ACC112 (cell line): ENCODE measurements around the gene MPPED2.
"Not testable (repeated sequence)": the region's sequence is repeated elsewhere in the genome, so short reads cannot be mapped to it uniquely, and the experiment has no call there.

Experiments
- H2AFZ ChIP-seq: fragments of 200-600 bp; sonication (generic); one replicate; pipeline ENCODE4 v1.6.0; 2017; ENCODE audit warnings: antibody characterized with exemption, low read length; ENCODE audit not compliant: unreplicated experiment
- H3K27ac ChIP-seq: fragments of 200-600 bp; sonication (generic); 2 replicates; pipeline ENCODE4 v1.5.1; 2014; ENCODE audit warnings: low read depth, mild to moderate bottlenecking, antibody characterized with exemption, low read length, moderate library complexity
- H3K27me3 ChIP-seq: fragments of 200-600 bp; sonication (generic); 2 replicates; pipeline ENCODE4 v1.6.1; 2014; ENCODE audit warnings: mild to moderate bottlenecking, antibody characterized with exemption, low read length, moderate library complexity, mixed read lengths; ENCODE audit not compliant: insufficient read depth
- H3K36me3 ChIP-seq: fragments of 200-600 bp; sonication (generic); 2 replicates; pipeline ENCODE4 v1.6.1; 2016; ENCODE audit warnings: mild to moderate bottlenecking, antibody characterized with exemption, low read length, moderate library complexity, mixed read lengths; ENCODE audit not compliant: insufficient read depth
- H3K4me1 ChIP-seq: fragments of 200-600 bp; sonication (generic); one replicate; pipeline ENCODE4 v1.6.1; 2016; ENCODE audit warnings: low read length, mixed read lengths; ENCODE audit not compliant: insufficient read depth, unreplicated experiment, control insufficient read depth
- H3K4me3 ChIP-seq: fragments of 200-600 bp; sonication (generic); 2 replicates; pipeline ENCODE4 v1.5.1; 2014; ENCODE audit warnings: mild to moderate bottlenecking, low read depth, low read length
- H3K79me2 ChIP-seq: fragments of 200-600 bp; sonication (generic); one replicate; pipeline ENCODE4 v1.6.0; 2016; ENCODE audit warnings: low read length; ENCODE audit not compliant: control insufficient read depth, unreplicated experiment, insufficient read depth

Gene MPPED2

DNA sequence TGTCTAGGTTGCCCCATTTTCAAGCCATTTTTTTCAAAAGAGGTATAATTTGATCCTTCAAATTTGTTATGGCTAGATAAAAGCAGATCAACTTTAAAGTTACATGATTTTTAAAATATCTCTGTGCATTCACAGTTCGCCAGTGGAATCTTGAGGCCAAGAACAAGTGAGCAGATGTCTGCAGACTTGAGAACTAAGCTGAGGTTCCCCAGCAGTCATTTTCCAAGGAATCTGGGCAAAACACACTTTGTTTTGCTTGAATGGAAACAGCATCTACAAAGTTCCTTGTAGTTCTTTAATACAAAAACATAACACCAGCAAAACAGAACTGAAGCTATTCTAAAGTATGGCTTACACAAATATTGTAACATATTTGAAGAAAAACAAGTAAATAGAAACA, 7.7 kb downstream of the MPPED2 start:
- Histone ChIP-seq H3K27me3 (peaks cover 18% of the 10 kb centered on the region), H2AFZ (no peak overlapping the region), H3K27ac (no peak overlapping the region), H3K79me2 (no peaks in the 10 kb centered on the region), H3K4me3 (no peak overlapping the region), H3K4me1 (no peaks in the 10 kb centered on the region), H3K36me3 (no peaks in the 10 kb centered on the region)

DNA sequence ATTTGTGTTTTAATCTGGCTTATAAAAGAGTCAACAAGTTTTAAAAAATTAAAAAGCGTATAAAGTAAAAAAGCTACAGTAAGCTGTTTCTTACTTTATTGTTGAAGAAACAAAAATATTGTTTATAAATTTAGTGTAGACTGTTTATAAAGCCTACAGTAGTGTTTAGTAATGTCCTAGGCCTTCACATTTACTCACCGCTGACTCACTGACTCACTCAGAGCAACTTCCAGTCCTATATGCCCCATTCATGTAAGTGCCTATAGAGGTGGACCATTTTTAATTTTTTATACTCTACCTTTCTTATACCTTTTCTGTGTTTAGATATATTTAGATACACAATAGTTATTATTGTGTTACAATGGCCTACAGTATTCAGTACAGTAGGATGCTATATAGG, 12.2 kb downstream of the MPPED2 start:
- H3K36me3 ChIP-seq: no peaks in the 10 kb centered on the region
- no peaks in the 10 kb centered on the region for H3K27me3 ChIP-seq
- no peak overlapping the region for H3K4me3 ChIP-seq

GRCh38 chr11:30568931-30569330, 17.2 kb downstream of the MPPED2 start:
- Histone ChIP-seq H3K4me1 (no peaks in the 10 kb centered on the region), H2AFZ (no peak overlapping the region), H3K27me3 (no peaks in the 10 kb centered on the region), H3K36me3 (no peaks in the 10 kb centered on the region), H3K4me3 (no peak overlapping the region), H3K79me2 (no peaks in the 10 kb centered on the region), H3K27ac (no peak overlapping the region)

More for the DNA sequence above, 12.2 kb downstream of the MPPED2 start:
- Histone ChIP-seq H2AFZ (no peak overlapping the region), H3K79me2 (no peaks in the 10 kb centered on the region), H3K4me1 (no peaks in the 10 kb centered on the region), H3K27ac (no peak overlapping the region)

DNA sequence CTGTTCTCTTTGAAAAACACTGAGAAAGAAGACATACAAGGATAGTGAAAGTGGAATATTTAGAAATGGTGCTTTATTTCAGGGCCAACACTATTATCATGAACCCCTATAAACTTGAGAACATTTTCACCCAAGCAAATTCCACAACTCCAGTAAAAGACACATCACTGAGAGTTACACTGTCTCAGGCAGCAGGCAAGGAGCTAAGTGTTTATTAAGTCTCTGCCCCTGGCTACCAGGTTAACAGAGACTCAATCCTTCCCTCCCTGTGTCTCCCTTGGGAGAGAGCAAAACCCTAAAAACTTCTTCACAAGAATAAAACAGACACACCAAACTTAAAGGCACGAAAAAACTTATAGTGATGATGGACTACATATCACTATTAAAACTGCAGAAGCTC, 18.5 kb downstream of the MPPED2 start:
- Histone ChIP-seq H3K36me3 (no peaks in the 10 kb centered on the region), H3K27ac (no peak overlapping the region), H3K4me3 (no peak overlapping the region), H2AFZ (no peak overlapping the region), H3K79me2 (no peaks in the 10 kb centered on the region), H3K4me1 (no peaks in the 10 kb centered on the region), H3K27me3 (no peaks in the 10 kb centered on the region)

DNA sequence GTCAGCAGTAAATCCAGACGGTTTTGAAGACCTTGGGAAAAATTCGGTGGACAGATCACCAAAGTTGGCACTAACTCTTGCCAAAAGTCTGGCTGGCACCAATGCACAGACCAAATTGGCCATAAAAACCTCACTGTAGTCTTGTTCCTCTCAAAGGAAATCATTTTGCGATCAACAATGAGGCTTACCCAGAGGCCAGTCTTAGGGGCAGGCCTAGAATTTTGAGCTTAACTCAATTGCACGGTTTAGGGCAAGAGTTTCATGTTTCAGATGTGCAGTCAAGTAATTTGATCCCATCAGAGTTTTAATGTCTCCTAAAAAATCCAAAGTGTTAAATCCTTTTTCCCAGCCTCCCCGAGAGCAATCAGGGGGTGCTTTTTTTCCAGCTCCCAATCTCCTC, 19.0 kb downstream of the MPPED2 start:
- no peaks in the 10 kb centered on the region for H3K36me3 ChIP-seq
- no peaks in the 10 kb centered on the region for H3K4me1 ChIP-seq
- no peak overlapping the region for H3K4me3 ChIP-seq
- H3K27me3 ChIP-seq: no peaks in the 10 kb centered on the region
- H2AFZ ChIP-seq: no peak overlapping the region
- H3K79me2 ChIP-seq: no peaks in the 10 kb centered on the region
- H3K27ac ChIP-seq: no peak overlapping the region

DNA sequence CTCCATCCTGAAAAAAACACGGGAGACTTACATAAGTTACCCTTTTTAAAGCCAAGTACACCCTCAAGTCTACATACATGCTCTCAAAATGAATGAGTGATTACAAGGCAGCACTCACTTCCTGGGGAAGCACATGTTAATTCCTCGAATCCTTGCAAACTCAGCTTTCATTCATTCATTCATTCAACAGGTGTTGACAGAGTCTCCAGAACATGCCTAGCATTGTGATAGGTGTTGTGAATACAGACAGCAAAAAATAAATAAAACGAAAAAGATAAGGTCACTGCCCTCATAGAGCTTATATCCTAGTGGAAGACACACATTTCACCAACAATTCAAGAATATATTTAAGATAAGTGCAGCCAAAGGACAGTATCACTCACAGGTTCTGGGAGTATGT, 19.7 kb downstream of the MPPED2 start:
- Histone ChIP-seq H2AFZ (no peak overlapping the region), H3K27me3 (no peaks in the 10 kb centered on the region), H3K36me3 (no peaks in the 10 kb centered on the region), H3K4me3 (no peak overlapping the region), H3K4me1 (no peaks in the 10 kb centered on the region), H3K79me2 (no peaks in the 10 kb centered on the region), H3K27ac (no peak overlapping the region)

DNA sequence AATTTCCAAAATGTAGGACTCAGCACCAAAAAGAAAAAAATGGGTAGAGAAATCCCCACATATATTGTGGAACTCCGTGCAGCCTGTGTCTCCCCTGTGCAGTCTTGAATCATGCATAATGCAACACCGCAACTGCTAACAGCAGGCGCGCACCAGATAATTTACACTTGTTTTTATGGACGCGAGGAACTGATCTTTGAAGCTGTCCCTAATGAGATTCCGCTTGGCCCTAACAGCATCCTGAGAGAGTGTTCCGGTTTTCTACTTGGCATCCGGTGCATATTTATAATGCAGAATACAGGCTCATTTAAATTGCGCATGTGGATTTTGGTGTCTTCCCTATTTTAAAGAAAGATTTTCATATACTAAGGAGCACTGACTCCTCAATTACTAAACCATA, 21.1 kb downstream of the MPPED2 start:
- no peaks in the 10 kb centered on the region for H3K36me3 ChIP-seq
- no peak overlapping the region for H3K27ac ChIP-seq
- no peak overlapping the region for H2AFZ ChIP-seq
- H3K4me3 ChIP-seq: no peak overlapping the region
- no peaks in the 10 kb centered on the region for H3K79me2 ChIP-seq
- no peaks in the 10 kb centered on the region for H3K27me3 ChIP-seq
- H3K4me1 ChIP-seq: no peaks in the 10 kb centered on the region

DNA sequence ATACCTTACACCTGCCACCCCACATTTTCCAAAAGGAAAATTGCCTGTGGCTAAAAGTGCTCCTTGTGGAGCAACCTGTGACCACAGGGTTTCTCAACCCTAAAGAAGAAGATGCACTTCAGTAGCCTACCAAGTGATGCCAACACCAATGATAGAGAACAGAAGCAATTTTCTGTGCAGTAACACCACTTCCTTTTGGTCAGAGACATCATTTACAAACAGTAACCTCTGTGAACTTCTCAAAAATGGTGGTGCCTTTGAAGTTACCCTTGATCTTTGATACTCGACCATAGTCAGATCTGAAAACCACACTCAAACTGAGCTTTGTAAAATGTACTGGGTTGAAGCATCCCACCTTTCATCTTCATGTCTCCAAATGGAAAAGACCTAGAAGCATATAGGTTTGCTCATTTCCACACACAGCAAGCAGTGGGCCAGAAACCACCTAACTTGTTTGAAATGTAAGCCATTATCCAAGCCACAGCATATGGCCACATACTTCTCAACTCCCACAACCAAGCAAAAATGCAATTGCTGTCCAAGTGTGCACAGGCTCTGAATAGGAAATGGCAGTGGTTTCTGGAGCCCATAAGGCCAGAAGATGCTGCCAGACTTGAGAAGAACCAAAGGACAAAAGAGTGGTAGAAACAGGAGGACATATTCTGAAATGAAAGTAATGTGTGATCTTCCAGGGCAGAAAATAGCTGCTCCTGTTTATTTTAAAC, 24.3 kb downstream of the MPPED2 start:
- H3K27ac ChIP-seq: no peak overlapping the region
- H3K27me3 ChIP-seq: no peaks in the 10 kb centered on the region
- no peak overlapping the region for H2AFZ ChIP-seq
- H3K4me3 ChIP-seq: no peak overlapping the region
- no peaks in the 10 kb centered on the region for H3K4me1 ChIP-seq
- no peaks in the 10 kb centered on the region for H3K79me2 ChIP-seq
- H3K36me3 ChIP-seq: no peaks in the 10 kb centered on the region

- H3K4me3 ChIP-seq: no peak overlapping the region
- no peaks in the 10 kb centered on the region for H3K4me1 ChIP-seq
- H3K79me2 ChIP-seq: no peaks in the 10 kb centered on the region
- no peak overlapping the region for H3K27ac ChIP-seq
- no peaks in the 10 kb centered on the region for H3K27me3 ChIP-seq
- no peak overlapping the region for H2AFZ ChIP-seq
- no peaks in the 10 kb centered on the region for H3K36me3 ChIP-seq
Observed at GRCh38 chr11:30560206-30561106, 25.7 kb downstream of the MPPED2 start.

DNA sequence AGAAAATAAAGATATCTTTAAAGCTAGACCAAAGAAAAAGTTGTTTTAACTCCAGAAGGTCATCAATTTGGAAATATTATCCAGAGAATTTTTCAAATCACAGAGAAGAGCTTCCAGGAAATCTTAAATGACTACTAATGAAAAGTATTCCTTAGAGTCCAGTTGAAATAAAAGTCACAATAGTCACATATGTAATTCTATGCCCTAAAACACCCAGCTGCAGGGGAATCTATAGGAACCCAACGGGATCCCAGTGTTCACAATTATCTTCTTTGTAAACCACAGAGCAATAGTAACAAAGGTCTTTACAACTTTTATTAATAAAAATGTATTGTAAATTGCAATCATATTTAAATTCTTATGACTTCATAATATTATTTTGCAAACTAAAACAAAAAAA, 27.1 kb downstream of the MPPED2 start:
- H3K27me3 ChIP-seq: no peaks in the 10 kb centered on the region
- H3K27ac ChIP-seq: no peak overlapping the region
- no peaks in the 10 kb centered on the region for H3K79me2 ChIP-seq
- no peaks in the 10 kb centered on the region for H3K4me1 ChIP-seq
- H2AFZ ChIP-seq: no peak overlapping the region
- H3K36me3 ChIP-seq: no peaks in the 10 kb centered on the region
- H3K4me3 ChIP-seq: no peak overlapping the region

DNA sequence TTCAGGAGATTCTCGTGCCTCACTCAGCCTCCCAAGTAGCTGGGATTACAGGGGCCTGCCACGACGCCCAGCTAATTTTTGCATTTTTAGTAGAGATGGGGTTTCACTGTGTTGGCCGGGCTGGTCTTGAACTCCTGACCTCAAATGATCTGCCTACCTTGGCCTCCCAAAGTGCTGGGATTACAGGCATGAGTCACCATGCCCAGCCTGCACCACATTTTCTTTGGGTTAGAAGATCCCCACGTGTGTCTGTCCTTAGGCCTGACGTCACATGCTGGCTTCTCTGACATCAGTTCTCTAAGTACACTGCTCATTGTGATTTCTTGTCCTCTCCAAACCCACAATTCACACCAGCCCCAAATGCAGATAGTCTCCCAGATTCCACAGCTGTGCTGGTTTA, 31.6 kb downstream of the MPPED2 start:
- H3K4me1 ChIP-seq, H3K27ac ChIP-seq, H3K79me2 ChIP-seq, H3K36me3 ChIP-seq, H2AFZ ChIP-seq, H3K4me3 ChIP-seq, H3K27me3 ChIP-seq: not testable (repeated sequence)
